ENCODE results near the gene MINDY4.

MINDY4 gene

GRCh38 chr7:30846378-30846777, 75.2 kb downstream of the MINDY4 start:
- no peak for TF ChIP-seq POLR2A (IDR thresholded peaks at IDR 0.05; ENCODE audit: low read depth, low read length)
- DNase-seq (ENCODE audit: insufficient read length, low spot score) (no peak), FAIRE-seq (no peak)

GRCh38 chr7:30848121-30848855, 77.1 kb downstream of the MINDY4 start:
- no peak for FAIRE-seq
- no peak for TF ChIP-seq POLR2A (IDR thresholded peaks at IDR 0.05; ENCODE audit: low read depth, low read length)
- no peak for DNase-seq (ENCODE audit: insufficient read length, low spot score)

DNA sequence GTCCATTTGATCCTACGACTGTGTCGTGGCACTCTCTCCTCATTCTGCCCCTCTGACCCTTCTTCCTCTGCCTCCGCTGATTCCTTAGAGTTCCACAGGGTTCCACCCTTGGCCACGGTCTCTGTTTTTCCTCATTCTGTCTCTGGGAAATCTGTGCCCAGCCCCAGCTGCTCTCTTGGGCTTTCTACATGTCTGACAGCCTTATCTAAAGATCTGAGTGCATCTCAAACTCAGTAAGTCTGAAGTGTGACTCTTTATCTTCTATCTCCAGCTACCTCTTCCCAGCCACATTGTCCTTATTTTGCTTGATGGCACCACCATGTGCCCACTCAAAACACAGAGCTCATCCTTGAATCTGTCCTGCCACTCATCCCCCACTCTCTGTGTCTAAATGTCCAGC, 78.3 kb downstream of the MINDY4 start:
- DNase-seq (ENCODE audit: insufficient read length, low spot score): no peak
- TF ChIP-seq POLR2A (IDR thresholded peaks at IDR 0.05; ENCODE audit: low read depth, low read length): no peak
- FAIRE-seq: no peak

- no peak for FAIRE-seq
- TF ChIP-seq POLR2A (IDR thresholded peaks at IDR 0.05; ENCODE audit: low read depth, low read length): no peak
- no peak for DNase-seq (ENCODE audit: insufficient read length, low spot score)
Observed at GRCh38 chr7:30850426-30850825, 79.2 kb downstream of the MINDY4 start.

GRCh38 chr7:30851651-30852307, 80.6 kb downstream of the MINDY4 start:
- DNase-seq (ENCODE audit: insufficient read length, low spot score) (no peak), FAIRE-seq (no peak)
- TF ChIP-seq POLR2A (IDR thresholded peaks at IDR 0.05; ENCODE audit: low read depth, low read length): no peak

DNA sequence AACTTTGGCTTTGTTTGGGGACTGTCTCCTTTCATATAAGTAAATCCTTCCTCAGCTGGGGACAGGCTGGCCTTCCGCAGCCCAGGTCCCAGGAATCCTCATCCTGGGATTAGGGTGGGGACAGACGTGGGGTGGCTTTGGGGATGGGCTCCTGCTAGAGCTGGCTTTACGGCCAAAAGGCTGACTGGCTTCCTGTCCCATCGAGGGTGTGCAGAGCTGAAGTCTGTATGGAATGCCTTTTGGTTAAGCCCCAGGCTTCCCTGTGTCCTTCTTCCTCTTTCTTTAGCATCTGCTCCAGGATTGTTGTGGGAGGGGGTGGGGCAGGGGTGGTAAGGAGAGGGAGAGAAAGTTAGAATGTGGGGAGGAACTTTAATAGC, 81.1 kb downstream of the MINDY4 start:
- no peak for FAIRE-seq
- no peak for TF ChIP-seq POLR2A (IDR thresholded peaks at IDR 0.05; ENCODE audit: low read depth, low read length)
- DNase-seq (ENCODE audit: insufficient read length, low spot score): no peak

GRCh38 chr7:30852744-30853288, 81.6 kb downstream of the MINDY4 start:
- FAIRE-seq (no peak), DNase-seq (ENCODE audit: insufficient read length, low spot score) (no peak)
- no peak for TF ChIP-seq POLR2A (IDR thresholded peaks at IDR 0.05; ENCODE audit: low read depth, low read length)

DNA sequence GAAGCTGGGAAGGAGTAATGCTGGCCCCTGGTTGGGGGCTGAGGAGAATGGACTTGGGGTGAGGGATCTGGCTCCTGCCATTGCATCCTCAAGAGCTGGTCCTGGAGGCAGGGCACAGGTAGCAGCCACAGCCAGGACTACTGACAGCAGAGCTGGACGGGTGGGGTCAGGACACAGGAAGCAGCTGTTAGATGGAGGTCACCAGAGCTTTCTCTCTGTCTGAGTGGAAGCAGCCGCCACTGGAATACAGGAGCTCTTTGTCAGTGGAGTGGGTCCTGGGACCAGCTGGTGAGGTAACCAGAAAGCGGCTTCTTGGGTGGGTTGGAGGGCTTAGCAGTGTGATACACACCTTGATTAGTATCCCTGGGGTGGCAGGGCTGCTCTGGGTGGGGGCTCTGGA, 82.4 kb downstream of the MINDY4 start:
- no peak for TF ChIP-seq POLR2A (IDR thresholded peaks at IDR 0.05; ENCODE audit: low read depth, low read length)
- FAIRE-seq (no peak), DNase-seq (ENCODE audit: insufficient read length, low spot score) (no peak)

DNA sequence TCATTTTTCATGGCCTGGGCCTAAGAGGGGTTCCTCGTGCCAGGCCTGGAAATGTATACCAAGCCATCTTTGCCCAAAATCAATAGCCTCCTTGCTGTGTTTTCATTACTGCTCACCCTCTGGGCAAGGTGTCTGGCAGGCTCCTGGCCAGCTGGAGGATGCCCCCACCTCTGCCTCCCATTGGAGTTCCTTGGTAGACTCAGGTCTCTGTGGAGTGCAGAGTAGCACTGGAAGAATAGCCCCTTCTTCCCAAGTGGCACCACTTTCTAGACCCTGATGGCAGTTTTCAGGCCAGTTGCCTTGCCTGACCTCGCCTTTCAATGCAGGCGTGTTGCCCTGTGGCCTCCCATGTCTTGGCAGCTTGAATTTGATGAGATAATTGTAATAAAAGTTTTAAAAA, 84.7 kb downstream of the MINDY4 start:
- TF ChIP-seq POLR2A (IDR thresholded peaks at IDR 0.05; ENCODE audit: low read depth, low read length): no peak
- no peak for FAIRE-seq

GRCh38 chr7:30858576-30858975, 87.4 kb downstream of the MINDY4 start:
- no peak for TF ChIP-seq POLR2A (IDR thresholded peaks at IDR 0.05; ENCODE audit: low read depth, low read length)

More for the DNA sequence above, 84.7 kb downstream of the MINDY4 start:
- no peak for DNase-seq (ENCODE audit: insufficient read length, low spot score)

DNA sequence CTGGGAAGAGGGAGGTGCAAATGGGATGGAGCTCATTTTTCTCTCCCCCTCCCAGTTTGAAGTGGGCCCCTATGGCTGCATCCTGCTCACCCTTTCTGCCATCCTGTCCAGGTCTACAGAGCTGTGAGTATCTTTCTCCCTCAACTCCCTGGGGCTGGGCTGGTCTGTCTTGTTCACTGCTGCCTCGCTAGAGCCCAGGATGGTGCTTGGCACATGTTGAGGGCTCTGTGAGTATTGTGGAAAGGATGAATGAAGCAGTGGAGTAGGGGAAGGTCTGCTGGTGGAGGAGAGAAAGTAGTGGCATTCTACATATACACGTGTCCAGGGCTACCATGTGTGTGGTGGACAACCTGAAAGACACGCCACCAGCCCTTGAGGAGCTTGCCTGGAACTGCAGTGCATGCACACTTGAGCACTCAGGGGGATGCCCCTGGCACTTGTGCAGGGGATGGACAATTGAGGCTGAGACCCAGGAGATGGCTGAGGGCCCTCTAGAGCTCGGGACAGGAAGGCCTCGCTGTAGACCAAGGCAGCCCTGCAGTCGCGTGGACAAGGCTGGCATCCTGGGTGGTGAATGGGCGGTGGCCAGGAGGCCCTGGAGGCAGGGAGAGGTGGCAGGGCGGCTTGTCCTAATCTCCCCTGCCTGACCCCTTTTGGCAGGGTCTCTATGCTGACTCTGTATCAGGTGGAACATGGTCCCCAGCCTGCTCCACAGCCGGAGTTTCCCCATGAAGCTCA, 88.2 kb downstream of the MINDY4 start:
- TF ChIP-seq POLR2A (IDR thresholded peaks at IDR 0.05; ENCODE audit: low read depth, low read length): no peak
- FAIRE-seq (no peak), DNase-seq (ENCODE audit: insufficient read length, low spot score) (no peak)

More at GRCh38 chr7:30858576-30858975, 87.4 kb downstream of the MINDY4 start:
- DNase-seq (ENCODE audit: insufficient read length, low spot score): no peak
- no peak for FAIRE-seq

- DNase-seq (ENCODE audit: insufficient read length, low spot score): no peak
- no peak for FAIRE-seq
- no peak for TF ChIP-seq POLR2A (IDR thresholded peaks at IDR 0.05; ENCODE audit: low read depth, low read length)
Observed at GRCh38 chr7:30859940-30860496, 88.8 kb downstream of the MINDY4 start.

GRCh38 chr7:30861612-30862011, 90.4 kb downstream of the MINDY4 start:
- TF ChIP-seq POLR2A (IDR thresholded peaks at IDR 0.05; ENCODE audit: low read depth, low read length): no peak
- FAIRE-seq: no peak
- no peak for DNase-seq (ENCODE audit: insufficient read length, low spot score)

All from H54 (cell line).